HepG2 (cell line): ENCODE results near the gene GIPC1. TPM values are rescaled to one million over a fixed set of nuclear protein-coding genes. Genes with fewer than 3 reads are reported as not detected.
A peak's percentile ranks its signal among the peaks of the same experiment; 100 is the strongest.

ENCODE experiments used
- ADNP ChIP-seq: sonication (generic); formaldehyde crosslinking; IDR thresholded peaks from 2 replicates; pipeline ENCODE4 v1.4.0; 2020; ENCODE audit warnings: missing genetic modification reagents
- AGO2 ChIP-seq: fragments of 200-400 bp; formaldehyde crosslinking; optimal IDR thresholded peaks from 2 replicates; pipeline ENCODE3; 2017; ENCODE audit warnings: mild to moderate bottlenecking, low read depth, low read length, moderate library complexity
- KDM2A ChIP-seq: sonication (generic); formaldehyde crosslinking; IDR thresholded peaks from 2 replicates; pipeline ENCODE4 v1.4.0; 2020; ENCODE audit warnings: low read depth, missing genetic modification reagents, borderline replicate concordance
- MTA1 ChIP-seq: sonication (generic); formaldehyde crosslinking; IDR thresholded peaks from 2 replicates; pipeline ENCODE4 v1.4.0; 2020; ENCODE audit warnings: missing genetic modification reagents, mild to moderate bottlenecking, borderline replicate concordance
- NR2C2 ChIP-seq: sonication (generic); formaldehyde crosslinking; IDR thresholded peaks from 2 replicates; pipeline ENCODE4 v1.4.0; 2020; ENCODE audit warnings: missing genetic modification reagents, mild to moderate bottlenecking, moderate library complexity, borderline replicate concordance
- SAP130 ChIP-seq: IDR thresholded peaks from 2 replicates; pipeline ENCODE4 v1.6.1; 2016; ENCODE audit warnings: low read depth
- ZBTB33 ChIP-seq: sonication (generic); formaldehyde crosslinking; IDR thresholded peaks from 2 replicates; pipeline ENCODE4 v1.4.0; 2020; ENCODE audit warnings: missing genetic modification reagents
- ZBTB4 ChIP-seq: sonication (generic); formaldehyde crosslinking; IDR thresholded peaks from 2 replicates; pipeline ENCODE4 v1.4.0; 2020; ENCODE audit warnings: missing genetic modification reagents, mild to moderate bottlenecking, borderline replicate concordance
- ZNF12 ChIP-seq: sonication (generic); formaldehyde crosslinking; IDR thresholded peaks from 2 replicates; pipeline ENCODE4 v1.5.0; 2020; ENCODE audit warnings: missing genetic modification reagents
- ZNF343 ChIP-seq: sonication (generic); formaldehyde crosslinking; IDR thresholded peaks from 2 replicates; pipeline ENCODE4 v1.4.0; 2020; ENCODE audit warnings: mild to moderate bottlenecking, missing genetic modification reagents
- ZNF446 ChIP-seq: sonication (generic); formaldehyde crosslinking; IDR thresholded peaks from 2 replicates; pipeline ENCODE4 v1.5.0; 2020; ENCODE audit warnings: mild to moderate bottlenecking, missing genetic modification reagents
- polyA plus RNA-seq, 8 experiments: library from polyadenylated mRNA; depleted of rRNA in 3 of 8; stranded (reverse) in 7 of 8; unstranded in 1 of 8; fragments of >200 nt; fragmentation: Illumina TruSeq in 4 of 8; extraction: Trizol in 4 of 8; gene quantifications; 2 replicates each; pipeline versions ENCODE4 v1.2.1 to v1.2.3, GENCODE V29; 2011 to 2016; ENCODE audit warnings: low read depth in 4 of 8, missing spikeins in 1 of 8, mixed read lengths in 1 of 8; ENCODE audit not compliant: insufficient read depth in 1 of 8
- total RNA-seq, 5 experiments: library from RNA; depleted of rRNA; stranded (reverse); fragments of >200 nt; fragmentation: Illumina TruSeq; extraction: Trizol; gene quantifications; 2 replicates each; pipeline ENCODE4 v1.2.3, GENCODE V29; 2016; ENCODE audit warnings: low read depth in 1 of 5
- TF ChIP-seq, protein P1 (sequence below): sonication (generic); formaldehyde crosslinking; IDR thresholded peaks from 2 replicates; pipeline ENCODE4 v1.4.0; 2020; ENCODE audit warnings: missing genetic modification reagents, borderline replicate concordance
- TF ChIP-seq, protein P2 (sequence below): IDR thresholded peaks from 2 replicates; pipeline ENCODE4 v1.6.1; 2016; ENCODE audit warnings: low read depth, missing genetic modification reagents, missing compliant biosample characterization
- TF ChIP-seq, protein P3 (sequence below): sonication (generic); formaldehyde crosslinking; conservative IDR thresholded peaks from 2 replicates; pipeline ENCODE4 v1.8.0; 2022; ENCODE audit warnings: low read depth, missing genetic modification reagents

GIPC1 gene
- total and polyA plus RNA-seq, 2 of the 13 experiments (the other 11 are each of a cell fraction or from before 2014, with no cell fraction given), result 27.1 to 48.1 TPM

DNA sequence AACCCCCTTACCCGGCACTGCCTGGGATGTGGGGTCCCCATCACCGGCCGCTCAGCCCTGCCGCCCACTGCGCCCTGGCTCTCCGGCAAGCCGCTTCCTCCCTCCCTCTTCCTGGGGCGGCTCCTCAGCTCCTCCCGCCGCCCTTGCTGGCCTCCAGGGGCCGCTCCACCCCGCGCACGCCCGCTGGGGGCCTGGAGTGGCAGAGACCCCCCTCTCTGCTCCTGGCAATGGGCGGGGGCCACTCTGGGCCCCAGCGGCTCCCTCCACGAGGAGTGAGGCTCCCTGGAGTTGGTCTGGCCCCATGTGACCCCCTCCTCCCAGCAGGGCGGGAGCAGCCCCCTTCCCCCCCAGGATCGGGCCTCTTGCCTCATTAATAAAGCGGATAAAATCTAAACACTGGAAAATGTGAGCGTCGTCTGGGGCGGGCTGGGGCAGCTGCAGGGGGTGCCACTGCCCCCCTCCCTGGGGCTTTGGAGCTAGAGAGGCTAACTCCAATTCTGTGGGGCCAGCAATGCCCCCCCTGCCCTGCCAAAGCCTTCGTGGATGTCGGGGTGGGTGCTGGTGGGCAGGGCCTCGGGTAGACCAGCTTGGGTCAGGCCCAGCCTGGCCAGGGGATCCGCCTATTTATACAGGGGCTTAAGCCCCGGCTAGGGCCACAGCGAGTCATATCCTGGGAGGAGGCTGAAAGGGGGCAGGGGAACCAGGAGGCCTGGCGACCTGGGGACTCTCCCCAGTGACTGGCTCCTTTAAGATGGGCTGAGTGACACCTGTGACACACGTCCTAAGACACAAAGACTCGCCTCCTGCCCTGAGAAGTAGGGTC is 20.5 kb downstream of the GIPC1 start, which contains the start of gene PTGER1 (continued):
- TF ChIP-seq, protein P1, sequence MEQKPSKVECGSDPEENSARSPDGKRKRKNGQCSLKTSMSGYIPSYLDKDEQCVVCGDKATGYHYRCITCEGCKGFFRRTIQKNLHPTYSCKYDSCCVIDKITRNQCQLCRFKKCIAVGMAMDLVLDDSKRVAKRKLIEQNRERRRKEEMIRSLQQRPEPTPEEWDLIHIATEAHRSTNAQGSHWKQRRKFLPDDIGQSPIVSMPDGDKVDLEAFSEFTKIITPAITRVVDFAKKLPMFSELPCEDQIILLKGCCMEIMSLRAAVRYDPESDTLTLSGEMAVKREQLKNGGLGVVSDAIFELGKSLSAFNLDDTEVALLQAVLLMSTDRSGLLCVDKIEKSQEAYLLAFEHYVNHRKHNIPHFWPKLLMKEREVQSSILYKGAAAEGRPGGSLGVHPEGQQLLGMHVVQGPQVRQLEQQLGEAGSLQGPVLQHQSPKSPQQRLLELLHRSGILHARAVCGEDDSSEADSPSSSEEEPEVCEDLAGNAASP, result no peak
- TF ChIP-seq ZNF446, result no peak
- no peak for TF ChIP-seq ZNF12 (CRISPR knock-in tag)
- no peak for TF ChIP-seq ADNP
- no peak for TF ChIP-seq ZBTB4 (CRISPR knock-in tag)
- TF ChIP-seq, protein P2, sequence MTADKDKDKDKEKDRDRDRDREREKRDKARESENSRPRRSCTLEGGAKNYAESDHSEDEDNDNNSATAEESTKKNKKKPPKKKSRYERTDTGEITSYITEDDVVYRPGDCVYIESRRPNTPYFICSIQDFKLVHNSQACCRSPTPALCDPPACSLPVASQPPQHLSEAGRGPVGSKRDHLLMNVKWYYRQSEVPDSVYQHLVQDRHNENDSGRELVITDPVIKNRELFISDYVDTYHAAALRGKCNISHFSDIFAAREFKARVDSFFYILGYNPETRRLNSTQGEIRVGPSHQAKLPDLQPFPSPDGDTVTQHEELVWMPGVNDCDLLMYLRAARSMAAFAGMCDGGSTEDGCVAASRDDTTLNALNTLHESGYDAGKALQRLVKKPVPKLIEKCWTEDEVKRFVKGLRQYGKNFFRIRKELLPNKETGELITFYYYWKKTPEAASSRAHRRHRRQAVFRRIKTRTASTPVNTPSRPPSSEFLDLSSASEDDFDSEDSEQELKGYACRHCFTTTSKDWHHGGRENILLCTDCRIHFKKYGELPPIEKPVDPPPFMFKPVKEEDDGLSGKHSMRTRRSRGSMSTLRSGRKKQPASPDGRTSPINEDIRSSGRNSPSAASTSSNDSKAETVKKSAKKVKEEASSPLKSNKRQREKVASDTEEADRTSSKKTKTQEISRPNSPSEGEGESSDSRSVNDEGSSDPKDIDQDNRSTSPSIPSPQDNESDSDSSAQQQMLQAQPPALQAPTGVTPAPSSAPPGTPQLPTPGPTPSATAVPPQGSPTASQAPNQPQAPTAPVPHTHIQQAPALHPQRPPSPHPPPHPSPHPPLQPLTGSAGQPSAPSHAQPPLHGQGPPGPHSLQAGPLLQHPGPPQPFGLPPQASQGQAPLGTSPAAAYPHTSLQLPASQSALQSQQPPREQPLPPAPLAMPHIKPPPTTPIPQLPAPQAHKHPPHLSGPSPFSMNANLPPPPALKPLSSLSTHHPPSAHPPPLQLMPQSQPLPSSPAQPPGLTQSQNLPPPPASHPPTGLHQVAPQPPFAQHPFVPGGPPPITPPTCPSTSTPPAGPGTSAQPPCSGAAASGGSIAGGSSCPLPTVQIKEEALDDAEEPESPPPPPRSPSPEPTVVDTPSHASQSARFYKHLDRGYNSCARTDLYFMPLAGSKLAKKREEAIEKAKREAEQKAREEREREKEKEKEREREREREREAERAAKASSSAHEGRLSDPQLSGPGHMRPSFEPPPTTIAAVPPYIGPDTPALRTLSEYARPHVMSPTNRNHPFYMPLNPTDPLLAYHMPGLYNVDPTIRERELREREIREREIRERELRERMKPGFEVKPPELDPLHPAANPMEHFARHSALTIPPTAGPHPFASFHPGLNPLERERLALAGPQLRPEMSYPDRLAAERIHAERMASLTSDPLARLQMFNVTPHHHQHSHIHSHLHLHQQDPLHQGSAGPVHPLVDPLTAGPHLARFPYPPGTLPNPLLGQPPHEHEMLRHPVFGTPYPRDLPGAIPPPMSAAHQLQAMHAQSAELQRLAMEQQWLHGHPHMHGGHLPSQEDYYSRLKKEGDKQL (CRISPR knock-in tag), result no peak
- TF ChIP-seq, protein P3, sequence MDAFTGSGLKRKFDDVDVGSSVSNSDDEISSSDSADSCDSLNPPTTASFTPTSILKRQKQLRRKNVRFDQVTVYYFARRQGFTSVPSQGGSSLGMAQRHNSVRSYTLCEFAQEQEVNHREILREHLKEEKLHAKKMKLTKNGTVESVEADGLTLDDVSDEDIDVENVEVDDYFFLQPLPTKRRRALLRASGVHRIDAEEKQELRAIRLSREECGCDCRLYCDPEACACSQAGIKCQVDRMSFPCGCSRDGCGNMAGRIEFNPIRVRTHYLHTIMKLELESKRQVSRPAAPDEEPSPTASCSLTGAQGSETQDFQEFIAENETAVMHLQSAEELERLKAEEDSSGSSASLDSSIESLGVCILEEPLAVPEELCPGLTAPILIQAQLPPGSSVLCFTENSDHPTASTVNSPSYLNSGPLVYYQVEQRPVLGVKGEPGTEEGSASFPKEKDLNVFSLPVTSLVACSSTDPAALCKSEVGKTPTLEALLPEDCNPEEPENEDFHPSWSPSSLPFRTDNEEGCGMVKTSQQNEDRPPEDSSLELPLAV, result no peak
- peak; percentile 88 for TF ChIP-seq AGO2
- 0 out of 2 replicates have a peak, but pooled peaks have one; percentile 28 for TF ChIP-seq SAP130 (CRISPR knock-in tag)
- no peak for TF ChIP-seq NR2C2 (CRISPR knock-in tag)
- 0 out of 2 replicates have a peak, but pooled peaks have one; percentile 37 for TF ChIP-seq MTA1
- peak; percentile 86 for TF ChIP-seq KDM2A (CRISPR knock-in tag)
- peak; percentile 73 for TF ChIP-seq ZBTB33 (CRISPR knock-in tag)
- 0 out of 2 replicates have a peak, but pooled peaks have one; percentile 27 for TF ChIP-seq ZNF343 (CRISPR knock-in tag)
